NCI-H1694 treated with DMSO at 0.1 percent for 48 hours (cell line): ENCODE results near the gene SLC6A6.

Source experiments
- DNase-seq: peaks from one replicate; lab custom pipeline; 2025; lab: John Stamatoyannopoulos, UW

The SLC6A6 gene

GRCh38 chr3:14372587-14372986 is 29.8 kb upstream of the SLC6A6 start:
- DNase-seq: no peak

DNA sequence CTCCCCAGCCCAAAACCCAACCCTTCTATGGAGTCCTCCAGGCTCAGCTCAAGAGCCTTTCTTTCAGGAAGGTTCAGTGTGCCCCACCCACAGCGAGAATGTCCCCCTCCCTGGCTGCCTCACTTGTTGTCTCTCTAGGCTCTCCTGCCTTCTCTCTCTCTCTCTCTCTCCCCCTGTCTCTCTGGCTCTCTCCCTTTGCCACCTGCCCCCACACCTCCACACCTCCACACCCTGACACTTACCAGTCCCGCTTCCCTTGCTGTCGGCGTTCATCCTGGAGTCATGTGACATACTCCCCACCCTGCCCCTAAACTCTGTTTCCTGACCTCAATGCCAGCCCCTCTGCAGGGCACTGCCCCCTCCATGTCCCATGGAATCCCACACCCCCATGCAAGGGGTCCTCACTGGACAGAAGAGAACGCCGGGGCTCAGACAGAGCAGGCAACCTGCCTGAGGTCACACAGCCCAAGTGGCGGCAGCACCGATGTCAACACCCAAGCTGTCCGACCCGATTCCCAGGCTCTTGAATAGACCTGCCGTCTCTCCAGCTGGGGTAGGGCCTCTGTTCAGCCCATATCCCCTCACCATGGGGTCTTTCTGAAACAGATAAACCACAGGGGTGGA is 28.5 kb upstream of the SLC6A6 start:
- DNase-seq: no peak

DNA sequence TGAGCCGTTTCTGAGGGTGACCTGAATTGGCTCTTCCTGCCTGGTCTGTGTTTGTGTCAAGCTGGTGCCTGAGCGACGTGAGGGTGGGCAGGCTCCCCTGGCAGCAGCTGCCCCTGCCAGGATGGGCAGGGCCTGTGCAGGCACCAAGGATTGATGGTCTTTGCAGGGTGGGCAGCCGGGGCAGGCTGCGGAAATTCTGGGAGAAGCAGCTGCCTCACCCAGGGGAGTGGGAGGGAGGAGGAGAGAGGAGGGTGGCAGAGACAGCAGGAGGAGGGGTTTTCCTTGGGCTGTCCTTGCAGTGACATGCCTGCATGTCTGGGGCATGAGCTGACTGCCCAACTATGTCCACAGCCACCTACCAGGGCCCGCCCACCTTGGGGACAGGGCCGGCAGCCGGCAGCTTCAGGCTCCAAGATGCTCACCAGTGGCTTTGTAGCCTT is 27.9 kb upstream of the SLC6A6 start:
- no peak for DNase-seq

DNA sequence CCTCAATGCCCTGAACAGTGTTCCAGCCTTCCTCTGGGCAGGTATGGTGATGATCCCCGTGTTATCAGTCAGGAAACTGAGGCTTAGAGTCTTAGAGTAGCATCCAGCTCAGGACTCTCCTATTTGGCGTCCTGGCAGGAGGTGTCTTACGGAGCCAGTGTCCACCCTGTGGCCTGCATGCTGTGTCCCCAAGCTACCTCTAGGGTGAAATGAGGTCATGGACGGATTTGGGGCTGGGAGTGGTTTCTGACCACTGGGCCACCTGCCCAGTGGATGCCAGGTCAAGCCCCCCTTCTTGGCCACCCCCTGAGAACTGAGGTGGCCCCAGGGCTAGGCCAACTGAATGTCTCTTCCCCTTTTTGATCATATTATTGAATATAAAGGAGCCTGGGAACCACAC is 27.2 kb upstream of the SLC6A6 start:
- no peak for DNase-seq

- no peak for DNase-seq
Measured at GRCh38 chr3:14376348-14377043, 25.9 kb upstream of the SLC6A6 start.

DNA sequence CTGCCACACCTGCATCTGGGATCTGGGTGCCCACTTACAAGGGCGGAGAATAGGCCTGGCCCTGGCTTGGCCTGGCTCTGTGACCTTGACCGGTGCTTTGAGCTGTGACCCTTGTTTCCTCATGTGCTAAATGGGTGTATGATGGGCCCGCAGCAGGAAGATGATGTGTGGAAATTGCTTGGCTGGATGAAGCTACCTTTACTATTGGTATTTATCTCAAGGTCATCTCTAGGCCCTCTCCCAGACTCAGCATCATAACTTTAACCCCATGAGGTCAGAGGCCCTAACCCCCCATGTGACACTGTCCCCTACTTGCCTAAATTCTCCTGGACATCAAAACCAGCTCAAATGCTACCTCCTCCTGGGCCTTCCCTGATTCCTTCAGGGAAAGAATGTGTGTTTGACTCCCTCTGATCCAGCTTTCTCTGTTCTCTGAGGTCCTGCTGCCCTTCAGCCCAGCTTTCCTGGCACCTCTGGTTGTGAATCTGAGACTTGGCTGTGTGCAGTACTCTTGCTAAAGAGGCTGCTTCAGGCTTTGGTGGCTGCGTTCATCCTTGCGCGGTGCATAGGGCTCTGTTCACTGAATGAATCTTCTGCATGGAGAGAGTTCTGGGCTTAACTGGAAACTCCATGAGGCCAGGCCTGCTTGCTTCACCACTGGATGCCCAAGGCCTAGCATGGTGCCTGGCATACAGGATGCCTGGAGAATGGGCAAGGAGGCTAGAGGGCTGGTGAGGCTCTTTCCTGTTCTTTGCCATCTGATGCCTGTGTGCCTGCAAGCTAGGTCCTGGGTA is 25.2 kb upstream of the SLC6A6 start:
- DNase-seq: no peak

DNA sequence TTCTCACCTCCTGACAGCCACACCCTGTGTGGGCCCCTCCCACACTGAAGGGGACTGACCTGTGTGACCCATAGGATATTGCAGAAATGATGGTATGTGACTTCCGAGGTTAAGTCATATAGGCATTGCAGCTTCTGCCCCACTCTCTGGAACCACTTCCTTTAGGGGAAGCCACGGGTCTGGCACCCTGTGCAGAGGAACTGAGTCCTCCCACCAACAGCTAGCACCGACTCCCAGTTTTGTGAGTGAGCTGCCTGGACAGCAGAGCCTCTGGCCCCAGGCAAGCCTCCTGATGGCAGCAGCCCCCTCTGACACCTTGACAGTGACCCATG is 24.6 kb upstream of the SLC6A6 start:
- no peak for DNase-seq

DNA sequence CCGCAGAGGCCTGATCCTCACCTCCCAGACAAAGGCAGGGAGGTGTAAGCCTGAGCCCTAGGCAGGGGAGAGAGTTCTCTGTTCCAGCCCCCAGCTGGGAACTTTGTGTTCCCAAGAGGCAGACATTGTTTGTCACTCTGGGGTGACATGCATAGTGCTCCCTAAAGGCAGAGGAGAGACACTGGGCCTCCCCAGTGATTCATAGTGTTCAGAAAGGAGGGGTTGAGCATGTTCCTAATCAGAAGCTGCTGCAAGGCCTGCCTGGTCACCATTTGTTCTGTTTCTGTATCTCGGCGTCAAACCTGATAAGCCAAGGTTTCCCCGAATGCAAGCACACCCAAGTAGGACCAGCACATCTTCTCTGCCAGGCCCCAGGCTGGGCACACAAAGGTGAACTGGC is 24.0 kb upstream of the SLC6A6 start:
- no peak for DNase-seq

DNA sequence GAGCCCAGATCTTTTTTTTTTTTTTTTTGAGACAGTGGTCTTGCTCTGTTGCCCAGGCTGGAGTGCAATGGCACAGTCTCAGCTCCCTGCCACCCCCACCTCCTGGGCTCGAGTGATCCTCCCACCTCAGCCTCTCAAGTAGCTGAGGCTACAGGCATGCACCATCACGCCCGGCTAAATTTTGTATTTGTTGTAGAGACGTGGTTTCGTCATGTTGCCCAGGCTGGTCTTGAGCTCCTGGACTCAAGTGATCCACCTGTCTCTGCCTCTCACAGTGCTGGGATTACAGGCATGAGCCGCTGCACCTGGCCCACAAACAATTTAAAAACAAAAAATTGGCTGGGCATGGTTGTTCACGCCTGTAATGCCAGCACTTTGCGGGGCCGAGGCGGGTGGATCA is 22.6 kb upstream of the SLC6A6 start:
- DNase-seq: no peak

DNA sequence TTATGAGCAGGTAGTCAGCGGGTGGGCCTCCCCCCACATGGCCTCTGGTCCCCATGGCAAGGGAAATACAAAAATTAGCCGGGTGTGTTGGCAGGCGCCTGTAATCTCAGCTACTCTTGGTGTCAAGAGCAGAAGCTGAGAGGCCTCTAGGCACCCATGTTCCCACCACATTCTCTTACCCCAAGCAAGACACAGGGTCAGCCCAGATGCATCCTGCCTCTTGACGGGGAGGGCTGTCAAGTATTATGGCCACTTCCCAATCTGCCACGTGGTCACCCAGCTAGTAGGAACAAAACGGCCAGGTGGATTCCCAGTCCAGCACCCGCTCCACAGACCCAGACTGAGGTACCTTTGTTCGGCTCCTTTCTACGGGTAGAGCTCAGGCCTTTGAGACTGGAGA is 16.2 kb upstream of the SLC6A6 start:
- DNase-seq: no peak

DNA sequence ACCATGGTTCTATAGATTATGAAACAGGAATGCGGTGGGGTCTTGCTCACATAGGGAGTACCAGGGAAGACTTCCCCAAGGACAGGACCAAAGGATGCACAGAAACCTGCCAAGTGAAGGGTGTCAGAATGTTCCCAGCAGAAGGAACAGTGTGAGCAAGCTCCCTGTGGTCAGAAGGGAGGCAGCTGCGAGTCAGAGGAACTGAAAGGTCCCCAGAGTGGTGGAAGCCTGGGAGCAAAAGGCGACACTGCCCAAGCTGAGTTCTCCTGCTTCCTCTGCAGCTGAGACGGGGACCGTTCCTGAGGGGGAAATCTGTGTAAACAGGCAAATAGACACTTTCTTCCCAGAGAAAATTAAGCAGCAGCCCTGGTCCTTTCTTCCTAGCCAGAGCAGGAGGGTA is 14.2 kb upstream of the SLC6A6 start:
- DNase-seq: no peak

DNA sequence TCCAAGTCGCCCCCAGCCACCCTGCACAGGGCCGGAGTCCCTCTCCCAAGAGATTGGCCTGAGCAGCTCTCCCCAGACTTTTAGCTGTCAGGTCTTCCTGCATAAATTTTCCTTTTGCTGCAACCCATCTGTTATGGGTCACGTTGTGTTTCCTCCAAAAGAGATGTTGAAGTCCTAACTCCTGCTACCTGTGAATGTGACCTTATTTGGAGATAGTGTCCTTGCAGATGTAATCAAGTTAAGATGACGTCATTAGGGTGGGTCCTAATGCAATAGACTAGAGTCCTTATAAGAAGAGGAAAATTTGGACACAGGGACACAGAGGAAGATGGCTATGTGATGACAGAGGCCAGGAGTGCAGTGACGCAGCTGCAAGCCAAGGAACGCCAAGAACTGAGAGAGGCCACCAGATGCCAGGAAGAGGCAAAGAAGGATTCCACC is 13.2 kb upstream of the SLC6A6 start:
- DNase-seq: no peak

DNA sequence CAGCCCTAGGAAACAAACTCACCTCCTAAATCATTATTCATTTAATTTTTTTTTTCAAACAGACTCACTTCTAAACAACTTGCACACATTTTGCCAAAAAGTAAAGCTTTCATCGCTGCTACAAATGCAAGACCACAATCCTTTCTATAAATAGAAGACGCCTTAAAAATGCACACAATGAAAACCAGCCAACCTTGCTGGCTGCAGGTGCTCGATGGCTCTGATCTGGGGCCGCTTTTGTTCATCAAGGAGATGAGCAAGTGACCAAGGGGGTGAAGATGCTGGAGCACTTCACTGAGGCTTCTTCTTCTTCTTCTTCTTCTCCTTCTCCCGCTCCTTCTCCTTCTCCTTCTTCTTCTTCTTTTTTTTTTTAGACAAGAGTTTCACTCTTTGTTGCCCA is 12.7 kb upstream of the SLC6A6 start:
- DNase-seq: no peak

DNA sequence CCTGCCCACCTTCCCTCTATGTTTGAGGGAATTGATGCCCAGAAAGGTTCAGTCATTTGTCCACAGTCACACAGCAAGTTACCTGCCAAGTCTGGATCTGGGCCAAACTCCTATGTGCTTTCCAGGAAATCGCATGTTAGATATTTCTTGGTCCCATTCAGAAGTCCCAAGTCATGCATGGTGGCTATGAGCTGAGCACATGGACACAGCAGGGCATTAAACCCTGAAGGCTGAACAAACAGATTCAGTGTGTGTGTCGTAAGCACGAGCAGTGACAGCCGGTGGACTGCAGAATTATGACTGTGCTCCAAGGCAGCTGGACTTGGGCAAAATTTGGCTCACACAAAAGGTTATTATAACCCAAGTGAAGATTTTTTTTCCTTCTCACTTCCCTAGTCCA is 11.4 kb upstream of the SLC6A6 start:
- DNase-seq: no peak

GRCh38 chr3:14392231-14392630 is 10.2 kb upstream of the SLC6A6 start:
- DNase-seq: no peak

DNA sequence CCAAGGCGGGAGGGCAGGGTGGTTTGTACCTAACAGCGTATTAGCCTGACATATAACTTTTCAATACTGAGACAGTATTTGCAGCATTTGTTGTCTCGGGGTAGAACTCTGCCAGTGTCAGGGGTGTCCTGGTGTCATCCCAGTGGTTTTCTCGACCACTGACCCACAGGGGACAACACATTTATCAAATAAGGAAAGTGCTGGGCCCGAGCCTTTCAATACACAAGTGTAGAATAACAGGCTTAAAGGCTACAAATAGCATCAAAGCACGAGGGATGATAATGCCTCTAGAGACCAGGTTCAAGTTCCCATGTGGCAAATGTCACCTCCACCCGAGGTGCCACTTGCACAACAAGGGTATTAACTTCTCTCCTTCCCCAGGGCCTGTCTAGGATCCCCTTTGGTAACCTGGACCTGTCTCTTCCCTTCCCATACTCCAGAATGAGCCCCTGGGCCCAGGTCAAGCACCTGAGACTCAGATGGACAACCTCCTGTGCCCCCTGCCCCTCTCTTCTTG is 9.5 kb upstream of the SLC6A6 start:
- no peak for DNase-seq

- DNase-seq: no peak
Measured at GRCh38 chr3:14393440-14394106, 8.8 kb upstream of the SLC6A6 start.

DNA sequence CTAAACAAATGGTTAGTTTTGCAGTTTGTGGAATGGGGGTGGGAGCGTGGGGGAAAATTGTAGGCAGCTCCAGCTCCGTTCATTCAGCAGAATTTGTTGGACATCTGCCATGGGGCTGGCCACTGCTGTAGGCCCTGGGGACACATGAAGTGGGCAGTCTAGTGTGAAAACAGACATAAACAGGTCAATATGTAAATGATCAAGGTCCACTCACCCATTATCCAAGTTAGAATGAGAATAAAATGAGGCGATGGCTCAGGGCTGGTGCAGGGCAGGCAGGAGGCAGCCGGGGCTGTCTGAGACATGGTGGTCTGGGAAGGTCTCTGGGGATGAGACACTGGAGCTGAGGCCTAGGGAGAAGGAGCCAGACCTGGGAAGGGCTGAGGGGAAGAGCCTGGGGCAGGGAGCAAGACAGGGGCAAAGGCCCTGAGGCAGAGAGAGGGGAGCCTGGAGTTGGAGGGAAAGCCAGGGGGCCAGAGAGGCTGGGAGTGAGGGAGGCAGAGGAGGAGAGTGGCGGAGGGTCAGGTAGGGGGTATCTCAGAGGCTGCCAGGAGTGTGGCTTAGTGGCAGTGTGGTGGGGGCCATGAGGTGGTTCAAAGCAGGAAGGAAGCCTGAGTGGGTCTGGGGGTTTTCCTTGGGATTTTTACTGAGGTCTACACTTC is 6.2 kb upstream of the SLC6A6 start:
- DNase-seq: no peak

DNA sequence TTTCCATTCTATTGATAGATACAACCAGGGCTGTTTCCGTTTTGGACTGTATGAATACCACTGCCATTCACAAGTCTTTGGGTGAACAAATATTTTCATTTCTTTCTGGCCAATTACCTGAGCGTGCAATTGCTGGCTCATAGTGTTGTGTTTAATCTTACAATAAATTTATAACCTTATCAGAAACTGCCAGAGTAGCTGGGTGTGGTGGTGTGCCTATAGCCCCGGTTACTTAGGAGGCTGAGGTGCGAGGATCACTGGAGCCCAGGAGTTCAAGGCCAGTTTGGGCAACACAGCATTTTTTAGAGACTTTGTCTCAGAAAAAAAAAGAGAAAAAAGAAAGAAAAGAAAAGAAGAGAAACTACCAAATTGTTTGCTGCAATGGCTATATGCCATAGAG is 5.4 kb upstream of the SLC6A6 start:
- DNase-seq: no peak

DNA sequence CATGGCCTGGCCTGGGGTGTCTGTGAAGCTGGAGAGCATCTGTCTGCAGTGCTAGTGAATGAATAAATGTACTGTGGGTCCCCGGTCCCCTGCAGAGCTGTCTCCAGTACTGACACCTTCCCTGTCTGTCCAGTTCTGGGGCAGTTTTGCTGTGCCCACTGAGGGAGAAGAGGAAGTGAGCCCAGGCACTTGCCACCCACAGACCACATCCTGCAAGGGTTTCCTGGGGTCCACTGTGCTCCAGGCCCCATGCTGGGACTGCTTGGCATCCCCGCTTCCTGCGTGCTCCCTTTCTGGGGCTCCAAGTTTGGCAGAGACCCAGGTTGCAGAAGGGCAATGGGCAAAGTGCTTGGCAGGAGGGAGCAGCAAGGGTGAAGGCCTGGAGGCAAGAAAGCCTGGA is 4.9 kb upstream of the SLC6A6 start:
- DNase-seq: no peak

DNA sequence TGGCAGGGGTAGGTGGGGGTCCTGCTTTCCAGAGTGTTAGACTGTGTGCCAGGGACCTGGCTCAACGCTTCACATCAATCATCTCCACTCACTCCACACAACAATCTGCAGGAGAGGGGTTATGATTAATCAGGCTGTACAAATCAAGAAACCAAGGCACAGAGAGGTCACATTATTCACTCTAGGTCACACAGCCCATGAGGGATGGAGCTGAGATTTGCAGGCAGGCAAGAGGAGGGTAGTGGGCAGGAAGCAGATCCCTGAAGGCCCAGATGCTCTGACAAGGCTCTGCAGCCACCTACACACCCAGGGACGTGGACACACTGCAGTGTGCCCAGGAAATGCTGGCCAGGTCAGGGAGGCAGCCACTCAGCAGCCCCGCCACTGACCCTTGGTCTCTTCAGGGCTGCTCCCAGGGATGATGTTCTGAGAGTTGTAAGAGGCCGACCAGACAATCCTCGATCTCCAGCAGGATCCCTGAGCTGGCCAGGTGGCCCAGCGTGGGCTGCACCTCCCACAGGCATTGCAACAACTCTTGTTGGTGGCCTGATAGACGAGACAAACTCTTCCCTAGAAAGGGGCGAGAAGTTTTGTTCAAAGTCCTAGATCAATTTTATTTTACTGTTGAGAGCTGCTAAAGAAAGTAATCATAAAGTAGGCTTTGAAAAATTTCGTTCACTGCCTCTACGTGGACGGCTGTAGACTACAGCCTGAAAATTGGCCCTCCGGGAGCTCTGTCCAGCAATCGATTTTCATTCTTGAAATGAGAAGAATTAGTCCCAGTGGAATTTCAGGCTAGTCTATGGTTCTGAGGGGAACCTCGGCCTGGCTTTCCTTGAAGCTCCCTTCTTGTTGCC is 4.2 kb upstream of the SLC6A6 start:
- DNase-seq: no peak
